GM19240 (cell line): Measurements from ENCODE around the gene SMIM22.

Experiments
- DNase-seq: peaks from one replicate; pipeline ENCODE4 v3.0.0; 2011; ENCODE audit warnings: low spot score; ENCODE audit not compliant: insufficient read length

Gene SMIM22, protein sequence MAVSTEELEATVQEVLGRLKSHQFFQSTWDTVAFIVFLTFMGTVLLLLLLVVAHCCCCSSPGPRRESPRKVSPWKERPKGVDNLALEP

DNA sequence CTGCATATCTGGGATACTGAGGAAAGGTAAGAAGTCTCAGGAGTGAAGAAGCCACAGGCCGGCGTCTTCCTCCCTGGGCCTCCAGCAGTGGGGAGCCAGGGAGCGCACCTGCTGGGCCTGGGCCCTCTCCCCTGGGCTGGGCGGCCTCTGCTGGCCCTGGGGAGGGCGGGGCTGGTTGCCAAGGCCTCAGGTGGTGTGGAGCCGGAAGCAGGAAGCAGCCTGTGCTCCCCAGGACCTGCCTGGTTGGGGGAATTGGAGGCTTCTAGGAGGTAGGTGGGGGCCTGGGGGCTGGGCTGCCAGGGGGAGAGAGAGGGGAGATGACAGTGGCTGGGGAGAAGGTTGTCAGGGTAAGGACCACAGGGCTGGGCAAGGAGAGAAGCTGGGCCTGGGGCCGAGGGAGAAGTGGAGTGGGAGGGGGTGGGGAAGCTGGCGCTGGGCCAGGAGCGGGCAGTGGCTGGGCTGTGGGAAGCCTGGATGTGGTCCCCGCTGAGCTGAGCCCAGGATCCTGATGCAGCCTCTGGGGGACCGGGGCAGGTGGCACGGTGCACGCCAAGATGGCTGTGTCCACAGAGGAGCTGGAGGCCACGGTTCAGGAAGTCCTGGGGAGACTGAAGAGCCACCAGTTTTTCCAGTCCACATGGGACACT lies at the start of gene SMIM22:
Gene SMIM22 (plus strand): TSS at position 189 of the 647 bp plus-strand sequence. CDS start 366 bp downstream, at position 555.
- DNase-seq = no peak

DNA sequence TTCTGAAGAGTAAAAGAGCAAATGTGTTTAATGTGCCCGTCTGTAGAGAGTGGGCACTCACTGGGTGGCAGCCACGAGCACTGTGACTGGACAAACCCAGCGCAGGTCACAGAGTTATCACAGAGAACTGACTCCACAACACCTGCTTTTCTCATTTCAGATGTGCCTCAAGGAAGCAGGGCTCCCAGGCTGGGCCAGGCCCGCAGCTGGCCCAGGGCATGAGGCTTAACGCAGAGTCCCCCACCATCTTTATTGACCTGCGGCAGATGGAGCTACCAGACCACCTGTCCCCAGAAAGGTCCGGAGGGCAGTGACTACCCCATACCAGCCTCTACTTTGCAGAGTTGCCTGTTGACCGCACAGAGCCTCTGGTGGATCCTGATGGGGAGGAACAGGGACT lies 49.0 kb upstream of the SMIM22 start:
- DNase-seq = no peak

DNA sequence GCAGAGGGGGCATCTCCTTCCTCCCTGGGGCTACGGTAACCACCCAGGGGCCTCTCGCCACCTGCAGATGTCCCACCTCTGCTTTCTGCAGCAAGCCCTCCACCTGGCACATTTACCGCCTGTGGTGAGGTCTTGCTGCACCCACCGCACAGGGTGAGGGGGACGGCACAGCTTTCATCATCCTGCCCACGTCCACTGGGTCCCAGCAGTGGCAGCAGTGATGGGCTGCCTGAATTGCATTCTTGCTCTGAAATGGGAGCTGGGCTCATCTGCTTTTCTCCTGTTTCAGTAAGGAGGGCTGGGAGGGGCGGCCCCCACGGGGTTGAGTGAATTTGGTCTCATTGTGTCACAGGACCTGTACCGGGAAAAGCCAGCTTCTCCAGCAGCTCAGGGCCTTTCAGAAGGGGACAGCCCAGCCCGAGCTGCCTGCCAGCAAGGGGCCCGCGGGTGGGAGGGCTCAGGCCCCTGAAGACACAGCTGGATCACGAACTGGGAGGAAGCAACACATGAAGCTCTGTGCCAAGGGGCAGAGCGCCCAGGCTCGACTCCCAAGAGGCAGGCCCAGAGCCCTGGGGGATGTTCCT lies 48.1 kb upstream of the SMIM22 start:
- DNase-seq = no peak

GRCh38 chr16:4747906-4748681 lies 47.1 kb upstream of the SMIM22 start:
- no peak for DNase-seq

DNA sequence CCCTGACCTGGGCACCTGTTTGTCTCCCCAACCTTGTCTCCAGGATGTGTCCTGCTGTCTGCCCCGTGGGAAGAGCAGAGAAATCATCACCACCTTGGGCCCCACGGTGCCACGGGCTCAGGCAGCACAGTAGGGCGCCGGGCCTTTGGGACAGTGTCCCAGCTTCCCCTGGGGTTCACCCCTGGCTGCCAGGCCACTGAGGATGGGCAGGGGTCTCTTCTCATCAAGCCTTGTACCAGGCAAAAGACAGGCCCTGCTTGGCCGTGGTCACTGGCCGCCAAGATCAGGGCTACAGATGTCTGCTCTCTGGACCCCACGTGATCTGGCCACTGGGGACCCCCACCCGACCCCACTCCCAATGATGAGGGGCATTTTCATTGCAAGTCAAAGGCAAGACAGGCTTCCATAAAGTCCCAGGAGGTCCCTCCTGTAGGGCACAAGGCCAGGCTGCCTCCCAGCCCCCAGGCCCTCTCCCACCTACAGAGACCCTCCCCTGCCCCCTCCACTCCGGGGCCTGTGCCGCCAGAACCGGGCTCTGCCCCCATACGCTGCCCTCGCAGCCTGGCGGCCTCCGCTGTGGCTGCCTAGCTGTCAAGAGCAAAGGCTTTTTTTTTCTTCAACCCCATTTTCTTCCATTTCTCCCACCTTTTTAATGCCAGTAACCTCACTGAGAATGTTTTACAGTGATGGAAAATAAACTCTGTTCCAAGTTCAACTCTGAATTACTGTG lies 46.3 kb upstream of the SMIM22 start:
- no peak for DNase-seq

DNA sequence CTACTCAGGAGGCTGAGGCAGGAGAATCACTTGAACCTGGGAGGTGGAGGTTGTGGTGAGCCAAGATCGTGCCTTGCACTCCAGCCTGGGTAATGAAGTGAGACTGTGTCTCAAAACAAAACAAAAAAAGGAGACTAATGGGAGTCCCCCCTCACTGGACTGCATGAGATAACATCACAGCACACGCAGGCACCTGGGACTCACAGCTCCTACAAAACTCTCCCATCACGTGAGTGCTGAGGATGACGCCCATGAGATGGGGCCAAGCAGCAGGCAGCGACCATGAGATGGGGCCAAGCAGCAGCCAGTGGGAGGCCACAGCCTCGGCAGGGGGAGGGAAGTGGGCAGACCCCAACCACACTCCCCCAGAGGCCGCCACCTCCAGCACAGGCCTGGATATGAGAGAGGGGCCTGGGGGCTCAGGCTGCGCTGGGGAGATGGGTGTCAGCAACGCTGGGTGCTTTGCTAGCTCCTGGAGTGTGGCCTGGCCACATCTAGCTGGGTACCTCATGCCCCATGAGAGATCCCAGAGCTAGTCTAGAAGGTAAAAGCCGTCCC lies 45.4 kb upstream of the SMIM22 start:
- no peak for DNase-seq

GRCh38 chr16:4750896-4751295 lies 44.3 kb upstream of the SMIM22 start:
- no peak for DNase-seq

DNA sequence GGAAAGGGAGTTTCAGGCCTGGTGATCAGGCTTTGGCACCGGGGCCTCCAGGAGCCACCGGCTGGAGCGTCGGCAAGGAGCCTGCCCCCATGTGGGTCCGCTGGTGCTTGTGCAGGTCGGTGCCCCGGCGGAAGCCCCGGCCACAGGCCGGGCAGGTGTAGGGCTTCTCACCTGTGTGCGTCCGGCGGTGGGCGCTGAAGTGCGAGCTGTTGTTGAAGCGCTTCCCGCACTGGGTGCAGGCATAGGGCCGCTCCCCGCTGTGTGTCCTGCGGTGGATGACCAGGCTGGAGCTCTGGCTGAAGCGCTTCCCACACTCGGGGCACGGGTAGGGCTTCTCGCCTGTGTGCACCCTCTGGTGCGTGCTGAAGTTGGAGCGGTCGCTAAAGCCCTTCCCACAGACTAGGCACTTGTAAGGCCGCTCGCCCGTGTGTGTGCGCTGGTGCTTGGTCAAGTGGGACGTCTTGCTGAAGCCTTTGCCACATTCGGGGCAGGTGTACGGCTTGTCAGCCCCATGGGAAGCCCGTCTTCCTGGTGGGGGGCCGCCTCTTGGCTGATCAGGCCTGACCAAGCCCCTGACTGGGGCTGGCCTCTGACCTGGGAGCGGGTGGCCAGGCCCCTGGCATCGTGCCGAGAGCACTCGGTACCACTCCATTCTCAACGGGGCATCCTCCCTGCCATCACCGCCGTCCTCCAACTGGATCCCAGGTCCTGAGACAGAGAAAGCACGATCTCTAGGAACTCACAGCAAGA lies 42.6 kb upstream of the SMIM22 start:
- DNase-seq = no peak

DNA sequence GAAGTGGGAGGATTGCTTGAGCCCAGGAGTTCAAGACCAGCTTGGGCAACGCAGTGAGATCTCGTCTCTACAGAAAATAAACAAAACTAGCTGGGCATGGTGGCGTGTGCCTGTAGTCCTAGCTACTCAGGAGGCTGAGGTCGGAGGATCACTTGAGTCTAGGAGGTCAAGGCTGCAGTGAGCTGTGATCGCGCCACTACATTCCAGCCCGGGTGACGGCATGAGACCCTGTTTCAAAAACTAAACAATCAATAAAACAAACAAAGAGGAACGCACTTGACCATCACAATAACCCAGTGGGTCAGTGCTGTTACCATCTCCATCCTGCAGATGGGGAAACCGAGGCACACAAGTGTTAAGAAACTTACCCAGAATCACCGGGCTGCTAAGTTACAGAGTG lies 41.9 kb upstream of the SMIM22 start:
- no peak for DNase-seq

- DNase-seq = no peak
These were observed 40.3 kb upstream of the SMIM22 start for GRCh38 chr16:4754865-4755264.

GRCh38 chr16:4755687-4756086 lies 39.5 kb upstream of the SMIM22 start:
- no peak for DNase-seq

DNA sequence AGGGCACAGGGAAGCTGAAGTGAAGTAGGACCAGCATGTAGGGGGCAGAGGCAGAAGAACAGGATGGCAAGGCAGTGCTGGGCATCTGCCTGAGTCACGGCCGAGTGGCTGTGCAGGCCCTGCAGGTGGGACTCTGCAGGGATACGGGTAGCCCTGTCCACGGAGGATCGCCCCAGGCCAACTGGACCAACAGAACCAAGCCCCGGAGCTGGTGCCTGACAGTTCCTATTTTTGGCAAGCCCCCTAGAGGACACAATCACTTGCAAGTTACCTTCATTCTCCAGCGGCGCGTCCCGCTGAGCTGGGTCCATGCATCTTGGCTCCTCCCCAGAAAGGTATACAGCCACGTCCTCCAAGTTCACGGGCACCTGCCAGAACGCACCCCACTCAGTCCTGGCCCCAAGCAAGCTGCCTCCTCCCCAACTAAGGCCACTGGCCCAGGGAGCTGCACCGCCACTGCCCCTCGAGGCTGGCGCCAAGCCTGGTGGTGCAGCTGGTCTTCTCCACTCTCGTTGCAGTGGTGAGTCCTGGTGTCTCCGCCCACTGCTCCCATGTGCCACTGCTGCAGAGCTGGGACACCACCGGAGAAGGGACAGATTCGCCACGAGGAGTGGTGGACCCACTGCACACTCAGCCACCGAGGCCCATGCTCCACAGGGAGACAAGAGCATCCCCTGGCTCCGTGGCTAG lies 34.8 kb upstream of the SMIM22 start:
- no peak for DNase-seq

GRCh38 chr16:4762205-4762604 lies 33.0 kb upstream of the SMIM22 start:
- DNase-seq = no peak

DNA sequence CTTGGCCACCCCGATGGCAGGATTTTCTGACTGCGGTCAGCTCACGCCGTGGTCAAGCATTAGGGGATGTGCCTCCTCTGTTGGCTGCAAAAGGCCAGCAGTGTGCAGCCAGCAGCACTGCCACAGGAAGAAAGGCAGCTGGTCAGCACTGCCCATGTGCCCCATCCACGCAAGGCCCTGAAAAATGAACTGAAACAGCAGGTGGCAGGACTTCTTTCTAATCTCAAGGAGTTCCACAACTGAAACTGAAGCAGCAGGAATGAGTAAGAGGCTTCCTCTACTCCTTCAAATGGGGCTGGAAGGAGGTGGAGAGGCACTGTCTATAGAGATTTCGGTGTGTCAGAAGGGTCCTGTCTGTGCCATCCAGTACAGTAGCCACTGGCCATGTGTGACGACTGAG lies 31.4 kb upstream of the SMIM22 start:
- DNase-seq = no peak

DNA sequence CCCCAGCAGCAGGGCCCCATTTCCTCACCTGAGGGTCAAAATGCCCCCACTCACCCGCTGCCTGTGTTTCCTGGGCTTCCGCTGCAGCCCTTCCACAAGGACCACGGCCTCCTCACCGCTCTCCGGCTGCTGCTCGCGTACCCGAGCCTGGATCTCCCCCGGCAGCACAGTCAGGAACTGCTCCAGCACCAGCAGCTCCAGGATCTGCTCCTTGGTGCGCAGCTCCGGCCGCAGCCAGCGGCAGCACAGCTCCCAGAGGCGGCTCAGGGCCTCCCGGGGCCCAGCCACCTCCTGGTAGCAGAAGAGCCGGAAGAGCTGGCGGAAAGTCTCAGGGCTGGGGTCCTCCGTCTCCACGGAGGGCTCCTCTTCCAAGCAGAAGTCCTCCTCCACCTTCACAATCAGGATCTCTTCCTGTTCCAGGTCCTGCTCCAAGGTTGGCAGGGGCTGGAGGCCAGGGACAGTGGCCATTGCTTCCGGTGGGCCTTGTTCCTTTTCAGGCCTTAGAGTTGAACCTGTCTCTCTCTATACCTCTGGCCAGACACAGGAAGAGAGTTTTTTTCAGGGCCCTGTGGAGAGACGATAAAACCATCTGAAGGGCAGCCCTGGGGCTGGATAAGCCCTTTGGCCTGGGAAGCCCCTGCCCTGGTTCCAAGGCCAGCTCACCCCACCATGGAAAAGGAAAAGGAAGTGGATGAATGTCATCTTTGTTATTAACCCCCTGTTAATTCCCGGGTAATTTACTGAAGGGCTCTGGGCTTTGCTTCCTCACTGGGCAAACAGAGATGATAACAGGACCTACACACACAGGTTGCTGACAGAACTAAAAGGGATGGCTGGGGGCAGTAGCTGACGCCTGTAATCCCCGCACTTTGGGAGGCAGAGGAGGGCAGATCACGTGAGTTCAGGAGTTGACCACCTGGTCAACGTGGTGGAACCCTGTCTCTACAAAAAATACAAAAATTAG lies 29.4 kb upstream of the SMIM22 start:
- DNase-seq = no peak

- peak; percentile 91 for DNase-seq
These were observed 28.1 kb upstream of the SMIM22 start, which contains the start of gene ZNF500 for GRCh38 chr16:4766875-4767628. TSS of gene ZNF500 (minus strand) at chr16:4767162. CDS start at chr16:4765978, 1,184 bp downstream.

DNA sequence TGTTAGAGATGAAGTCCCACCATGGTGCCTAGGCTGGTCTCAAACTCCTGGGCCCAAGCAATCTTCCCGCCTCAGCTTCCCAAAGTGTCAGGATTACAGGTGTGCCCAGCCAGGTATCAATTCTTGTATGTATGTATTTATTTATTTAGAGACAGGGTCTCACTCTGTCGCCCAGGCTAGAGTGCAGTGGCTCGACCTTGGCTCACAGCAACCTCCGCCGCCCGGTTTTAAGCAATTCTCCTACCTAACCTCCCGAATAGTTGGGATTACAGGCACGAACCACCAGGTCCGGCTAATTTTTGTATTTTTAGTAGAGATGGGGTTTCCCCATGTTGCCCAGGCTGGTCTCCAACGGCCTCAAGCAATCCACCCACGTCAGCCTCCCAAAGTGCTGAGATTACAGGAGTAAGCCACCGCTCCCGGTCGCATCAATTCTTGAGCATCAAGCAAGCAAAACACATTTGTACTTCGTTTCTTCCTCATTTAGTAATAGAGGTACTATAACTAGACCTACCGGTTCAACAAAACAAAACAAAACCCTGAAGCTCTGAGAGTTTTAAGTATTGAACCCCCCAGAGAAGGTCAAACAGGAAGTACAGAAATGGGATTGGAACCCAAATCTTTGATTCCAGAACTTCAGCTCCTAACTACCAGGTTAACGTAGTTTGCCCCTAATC lies 27.2 kb upstream of the SMIM22 start:
- no peak for DNase-seq
